ENCODE results near the gene ANKH. TPM values are rescaled to one million over a fixed set of nuclear protein-coding genes. Genes with fewer than 3 reads are reported as not detected.

The ANKH gene
- total RNA-seq, 1 experiment from 2014 or later: 16.9 TPM

- TF ChIP-seq, protein P1, sequence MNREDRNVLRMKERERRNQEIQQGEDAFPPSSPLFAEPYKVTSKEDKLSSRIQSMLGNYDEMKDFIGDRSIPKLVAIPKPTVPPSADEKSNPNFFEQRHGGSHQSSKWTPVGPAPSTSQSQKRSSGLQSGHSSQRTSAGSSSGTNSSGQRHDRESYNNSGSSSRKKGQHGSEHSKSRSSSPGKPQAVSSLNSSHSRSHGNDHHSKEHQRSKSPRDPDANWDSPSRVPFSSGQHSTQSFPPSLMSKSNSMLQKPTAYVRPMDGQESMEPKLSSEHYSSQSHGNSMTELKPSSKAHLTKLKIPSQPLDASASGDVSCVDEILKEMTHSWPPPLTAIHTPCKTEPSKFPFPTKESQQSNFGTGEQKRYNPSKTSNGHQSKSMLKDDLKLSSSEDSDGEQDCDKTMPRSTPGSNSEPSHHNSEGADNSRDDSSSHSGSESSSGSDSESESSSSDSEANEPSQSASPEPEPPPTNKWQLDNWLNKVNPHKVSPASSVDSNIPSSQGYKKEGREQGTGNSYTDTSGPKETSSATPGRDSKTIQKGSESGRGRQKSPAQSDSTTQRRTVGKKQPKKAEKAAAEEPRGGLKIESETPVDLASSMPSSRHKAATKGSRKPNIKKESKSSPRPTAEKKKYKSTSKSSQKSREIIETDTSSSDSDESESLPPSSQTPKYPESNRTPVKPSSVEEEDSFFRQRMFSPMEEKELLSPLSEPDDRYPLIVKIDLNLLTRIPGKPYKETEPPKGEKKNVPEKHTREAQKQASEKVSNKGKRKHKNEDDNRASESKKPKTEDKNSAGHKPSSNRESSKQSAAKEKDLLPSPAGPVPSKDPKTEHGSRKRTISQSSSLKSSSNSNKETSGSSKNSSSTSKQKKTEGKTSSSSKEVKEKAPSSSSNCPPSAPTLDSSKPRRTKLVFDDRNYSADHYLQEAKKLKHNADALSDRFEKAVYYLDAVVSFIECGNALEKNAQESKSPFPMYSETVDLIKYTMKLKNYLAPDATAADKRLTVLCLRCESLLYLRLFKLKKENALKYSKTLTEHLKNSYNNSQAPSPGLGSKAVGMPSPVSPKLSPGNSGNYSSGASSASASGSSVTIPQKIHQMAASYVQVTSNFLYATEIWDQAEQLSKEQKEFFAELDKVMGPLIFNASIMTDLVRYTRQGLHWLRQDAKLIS (CRISPR knock-in tag; IDR thresholded peaks at IDR 0.05; ENCODE audit: borderline replicate concordance): no peak
- TF ChIP-seq ZNF121 (CRISPR knock-in tag; IDR thresholded peaks at IDR 0.05) (no peak), HMGA2 (CRISPR knock-in tag; IDR thresholded peaks at IDR 0.05) (no peak), ZNF232 (CRISPR knock-in tag; IDR thresholded peaks at IDR 0.05) (no peak), ATF3 (CRISPR knock-in tag; conservative IDR thresholded peaks at IDR 0.05) (no peak), ZBTB21 (CRISPR knock-in tag; IDR thresholded peaks at IDR 0.05; ENCODE audit: borderline replicate concordance) (no peak), ZNF138 (CRISPR knock-in tag; conservative IDR thresholded peaks at IDR 0.05) (no peak), SMAD3 (CRISPR knock-in tag; IDR thresholded peaks at IDR 0.05; ENCODE audit: borderline replicate concordance) (no peak), ZNF281 (CRISPR knock-in tag; IDR thresholded peaks at IDR 0.05) (no peak), MXD4 (CRISPR knock-in tag; IDR thresholded peaks at IDR 0.05; ENCODE audit: borderline replicate concordance) (no peak)
- TF ChIP-seq, protein P2, sequence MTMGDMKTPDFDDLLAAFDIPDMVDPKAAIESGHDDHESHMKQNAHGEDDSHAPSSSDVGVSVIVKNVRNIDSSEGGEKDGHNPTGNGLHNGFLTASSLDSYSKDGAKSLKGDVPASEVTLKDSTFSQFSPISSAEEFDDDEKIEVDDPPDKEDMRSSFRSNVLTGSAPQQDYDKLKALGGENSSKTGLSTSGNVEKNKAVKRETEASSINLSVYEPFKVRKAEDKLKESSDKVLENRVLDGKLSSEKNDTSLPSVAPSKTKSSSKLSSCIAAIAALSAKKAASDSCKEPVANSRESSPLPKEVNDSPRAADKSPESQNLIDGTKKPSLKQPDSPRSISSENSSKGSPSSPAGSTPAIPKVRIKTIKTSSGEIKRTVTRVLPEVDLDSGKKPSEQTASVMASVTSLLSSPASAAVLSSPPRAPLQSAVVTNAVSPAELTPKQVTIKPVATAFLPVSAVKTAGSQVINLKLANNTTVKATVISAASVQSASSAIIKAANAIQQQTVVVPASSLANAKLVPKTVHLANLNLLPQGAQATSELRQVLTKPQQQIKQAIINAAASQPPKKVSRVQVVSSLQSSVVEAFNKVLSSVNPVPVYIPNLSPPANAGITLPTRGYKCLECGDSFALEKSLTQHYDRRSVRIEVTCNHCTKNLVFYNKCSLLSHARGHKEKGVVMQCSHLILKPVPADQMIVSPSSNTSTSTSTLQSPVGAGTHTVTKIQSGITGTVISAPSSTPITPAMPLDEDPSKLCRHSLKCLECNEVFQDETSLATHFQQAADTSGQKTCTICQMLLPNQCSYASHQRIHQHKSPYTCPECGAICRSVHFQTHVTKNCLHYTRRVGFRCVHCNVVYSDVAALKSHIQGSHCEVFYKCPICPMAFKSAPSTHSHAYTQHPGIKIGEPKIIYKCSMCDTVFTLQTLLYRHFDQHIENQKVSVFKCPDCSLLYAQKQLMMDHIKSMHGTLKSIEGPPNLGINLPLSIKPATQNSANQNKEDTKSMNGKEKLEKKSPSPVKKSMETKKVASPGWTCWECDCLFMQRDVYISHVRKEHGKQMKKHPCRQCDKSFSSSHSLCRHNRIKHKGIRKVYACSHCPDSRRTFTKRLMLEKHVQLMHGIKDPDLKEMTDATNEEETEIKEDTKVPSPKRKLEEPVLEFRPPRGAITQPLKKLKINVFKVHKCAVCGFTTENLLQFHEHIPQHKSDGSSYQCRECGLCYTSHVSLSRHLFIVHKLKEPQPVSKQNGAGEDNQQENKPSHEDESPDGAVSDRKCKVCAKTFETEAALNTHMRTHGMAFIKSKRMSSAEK (CRISPR knock-in tag; IDR thresholded peaks at IDR 0.05; ENCODE audit: borderline replicate concordance): no peak
Observed at GRCh38 chr5:14853685-14854084, 17.9 kb downstream of the ANKH start (continued).

GRCh38 chr5:14852779-14853178 is 18.8 kb downstream of the ANKH start:
- CTCF ChIA-PET: no interaction called here
- DNase-seq (ENCODE audit: low spot score): no peak

More at GRCh38 chr5:14852779-14853178, 18.8 kb downstream of the ANKH start:
- Mint-ChIP-seq H3K4me1 (peaks cover 33% of the 10 kb centered on the region), H3K9me3 (no peaks in the 10 kb centered on the region), H3K27ac (no peak overlapping the region), H3K4me3 (no peak overlapping the region), H3K36me3 (no peaks in the 10 kb centered on the region), H3K27me3 (ENCODE audit: low read depth) (no peaks in the 10 kb centered on the region)
- POLR2A ChIA-PET: no interaction called here
- TF ChIP-seq ATF2 (CRISPR knock-in tag; IDR thresholded peaks at IDR 0.05; ENCODE audit: borderline replicate concordance, low read depth) (no peak), TCF7 (CRISPR knock-in tag; IDR thresholded peaks at IDR 0.05; ENCODE audit: low read depth) (no peak), PREB (CRISPR knock-in tag; IDR thresholded peaks at IDR 0.05; ENCODE audit: borderline replicate concordance) (no peak), ZNF423 (CRISPR knock-in tag; IDR thresholded peaks at IDR 0.05) (no peak), OVOL2 (CRISPR knock-in tag; IDR thresholded peaks at IDR 0.05; ENCODE audit: borderline replicate concordance) (no peak)
- ATAC-seq: no peak
